ENCODE measurements around the gene SLC26A5.

Gene SLC26A5

DNA sequence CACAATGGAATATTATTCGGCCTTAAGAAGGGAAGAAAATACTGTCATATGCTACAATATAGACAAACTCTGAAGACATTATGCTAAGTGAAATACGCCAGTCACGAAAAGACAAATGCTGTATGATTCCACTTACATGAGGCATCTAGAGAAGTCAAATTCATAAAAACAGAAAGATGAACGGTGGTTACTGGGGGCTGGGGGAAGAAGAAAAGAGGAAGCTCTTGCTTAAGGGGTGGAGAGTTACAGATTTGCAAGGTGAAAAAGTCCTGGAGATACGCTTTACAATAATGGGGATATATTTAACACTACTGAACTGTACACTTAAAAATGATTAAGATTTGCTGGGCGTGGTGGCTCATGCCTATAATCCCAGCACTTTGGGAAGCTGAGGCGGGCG lies 49.5 kb downstream of the SLC26A5 start:
- no peak for DNase-seq (ENCODE audit: extremely low read depth, low read depth)
- no peak for TF ChIP-seq CTCF (IDR thresholded peaks at IDR 0.05; ENCODE audit: low read depth, low read length)

DNA sequence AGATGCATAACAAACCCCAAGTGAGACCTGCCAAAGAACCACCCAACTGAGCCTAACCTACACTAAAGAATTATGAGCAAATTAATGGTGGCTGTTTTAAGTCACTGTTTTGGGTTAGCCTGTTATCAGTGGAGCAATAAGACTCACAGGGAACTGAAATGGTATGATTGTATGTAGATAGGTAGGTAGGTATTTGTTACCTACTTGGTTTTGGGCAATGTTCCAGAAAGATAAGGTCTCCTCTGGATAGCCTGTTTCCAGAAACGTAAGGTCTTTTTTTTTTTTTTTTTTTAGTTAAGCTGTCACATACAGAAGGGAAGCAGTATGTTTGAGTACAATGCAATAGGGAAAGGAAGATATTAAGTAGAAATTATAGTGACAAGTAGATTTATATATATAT lies 50.9 kb downstream of the SLC26A5 start:
- no peak for DNase-seq (ENCODE audit: extremely low read depth, low read depth)
- TF ChIP-seq CTCF (IDR thresholded peaks at IDR 0.05; ENCODE audit: low read depth, low read length), result no peak

GRCh38 chr7:103394566-103394965 lies 51.4 kb downstream of the SLC26A5 start:
- no peak for TF ChIP-seq CTCF (IDR thresholded peaks at IDR 0.05; ENCODE audit: low read depth, low read length)

GRCh38 chr7:103391976-103392375 lies 54.0 kb downstream of the SLC26A5 start:
- TF ChIP-seq CTCF (IDR thresholded peaks at IDR 0.05; ENCODE audit: low read depth, low read length), result no peak
- no peak for DNase-seq (ENCODE audit: extremely low read depth, low read depth)

More at GRCh38 chr7:103394566-103394965, 51.4 kb downstream of the SLC26A5 start:
- no peak for DNase-seq (ENCODE audit: extremely low read depth, low read depth)

DNA sequence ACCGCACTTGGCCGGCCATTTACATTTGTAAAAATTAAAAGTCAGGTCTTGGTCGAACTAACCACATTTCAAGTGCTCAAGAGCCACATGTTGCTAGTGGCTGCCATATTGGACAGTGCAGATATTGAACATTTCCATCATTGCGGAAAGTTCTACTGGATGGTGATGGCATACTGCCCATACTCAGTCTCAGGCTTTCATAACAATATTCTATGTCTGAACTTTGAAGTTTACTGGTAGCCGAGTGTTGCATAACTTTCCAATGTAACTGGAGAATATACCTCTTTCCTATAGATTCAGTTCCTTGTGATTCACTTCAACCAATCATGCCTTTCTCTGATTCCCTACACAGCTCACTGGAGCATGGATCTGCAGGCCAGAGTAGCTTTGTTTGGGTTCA lies 54.9 kb downstream of the SLC26A5 start:
- no peak for DNase-seq (ENCODE audit: extremely low read depth, low read depth)
- no peak for TF ChIP-seq CTCF (IDR thresholded peaks at IDR 0.05; ENCODE audit: low read depth, low read length)

DNA sequence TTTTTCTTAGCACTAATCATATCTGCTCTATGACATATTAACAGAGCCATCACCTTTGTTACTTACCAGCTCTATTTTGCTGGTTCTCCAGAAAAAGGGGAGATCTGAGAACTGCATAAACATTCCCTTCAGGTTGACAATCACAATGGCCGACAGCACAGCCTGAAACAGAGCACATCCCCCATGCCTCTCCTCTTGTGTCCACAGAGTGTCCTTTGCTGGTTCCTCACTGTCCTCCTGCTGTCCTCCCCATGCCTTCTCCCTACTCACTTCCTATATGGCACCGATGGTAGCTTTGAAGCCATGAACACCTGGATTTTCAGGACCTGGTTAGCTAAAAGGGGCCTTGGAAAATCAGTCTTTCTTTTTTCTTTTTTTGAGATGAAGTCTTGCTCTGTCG lies 56.7 kb downstream of the SLC26A5 start:
- no peak for DNase-seq (ENCODE audit: extremely low read depth, low read depth)
- no peak for TF ChIP-seq CTCF (IDR thresholded peaks at IDR 0.05; ENCODE audit: low read depth, low read length)

- no peak for TF ChIP-seq CTCF (IDR thresholded peaks at IDR 0.05; ENCODE audit: low read depth, low read length)
Observed at GRCh38 chr7:103388469-103389140, 57.4 kb downstream of the SLC26A5 start.

More at GRCh38 chr7:103388469-103389140, 57.4 kb downstream of the SLC26A5 start:
- DNase-seq (ENCODE audit: extremely low read depth, low read depth), result no peak
